Keratinocyte (primary cell): Measurements from ENCODE around the gene ROR2. TPM values are rescaled to one million over a fixed set of nuclear protein-coding genes. Genes with fewer than 3 reads are reported as not detected.
A peak's percentile ranks its signal among the peaks of the same experiment; 100 is the strongest.
"Not testable (repeated sequence)": the region's sequence is repeated elsewhere in the genome, so short reads cannot be mapped to it uniquely, and the experiment has no call there.

Experiments
- DNase-seq: peaks from one replicate; pipeline ENCODE4 v3.0.0-alpha.2; 2011; ENCODE audit warnings: low read depth, missing footprints, low spot score
- FAIRE-seq: peaks from 2 replicates; lab custom pipeline; 2011; peaks lifted over from hg19 to GRCh38; lab: Jason Lieb, UNC
- H2AFZ ChIP-seq: 2 replicates; pipeline ENCODE4 v1.6.0; 2012; ENCODE audit warnings: low read length, control low read depth, inconsistent platforms; ENCODE audit not compliant: control insufficient read depth
- H3K27ac ChIP-seq: 2 replicates; pipeline ENCODE4 v1.5.1; 2011; ENCODE audit warnings: low read length; ENCODE audit not compliant: control insufficient read depth, insufficient read depth
- H3K27me3 ChIP-seq: 3 replicates; pipeline ENCODE4 v1.6.0; 2011; ENCODE audit warnings: low read length; ENCODE audit not compliant: control insufficient read depth, insufficient read depth; ENCODE audit errors: extremely low read depth
- H3K36me3 ChIP-seq, 2 experiments: 2 replicates in 1 of 2; 3 replicates in 1 of 2; pipeline ENCODE4 v1.5.1; 2011; ENCODE audit warnings: low read length in 2 of 2, mild to moderate bottlenecking in 1 of 2; ENCODE audit not compliant: control insufficient read depth in 2 of 2, insufficient read depth in 2 of 2; ENCODE audit errors: extremely low read depth in 1 of 2
- H3K4me1 ChIP-seq: 3 replicates; pipeline ENCODE4 v1.5.1; 2011; ENCODE audit warnings: low read length; ENCODE audit not compliant: control insufficient read depth, insufficient read depth; ENCODE audit errors: extremely low read depth
- H3K4me2 ChIP-seq: 3 replicates; pipeline ENCODE4 v1.6.0; 2011; ENCODE audit warnings: low read depth, low read length; ENCODE audit not compliant: control insufficient read depth, insufficient read depth; ENCODE audit errors: extremely low read depth
- H3K4me3 ChIP-seq, 3 experiments: fragments of 200-600 bp in 1 of 3; sonication (generic) in 1 of 3; 2 replicates in 2 of 3; 3 replicates in 1 of 3; pipeline ENCODE4 v1.5.1; 2011 to 2016; ENCODE audit warnings: low read length in 3 of 3, mild to moderate bottlenecking in 3 of 3, control low read depth in 2 of 3, inconsistent platforms in 1 of 3, low read depth in 1 of 3, mixed read lengths in 1 of 3, mixed run types in 1 of 3, moderate library complexity in 1 of 3; ENCODE audit not compliant: control insufficient read depth in 2 of 3, insufficient read depth in 2 of 3; ENCODE audit errors: extremely low read depth in 1 of 3
- H3K79me2 ChIP-seq: 2 replicates; pipeline ENCODE4 v1.6.0; 2012; ENCODE audit warnings: low read length; ENCODE audit not compliant: control insufficient read depth, insufficient read depth
- H3K9ac ChIP-seq: 3 replicates; pipeline ENCODE4 v1.6.0; 2011; ENCODE audit warnings: low read length; ENCODE audit not compliant: control insufficient read depth, insufficient read depth; ENCODE audit errors: extremely low read depth
- H3K9me1 ChIP-seq: 3 replicates; pipeline ENCODE4 v1.6.0; 2011; ENCODE audit warnings: low read length; ENCODE audit not compliant: control insufficient read depth, insufficient read depth; ENCODE audit errors: extremely low read depth
- H3K9me3 ChIP-seq: 2 replicates; pipeline ENCODE4 v1.5.1; 2012; ENCODE audit warnings: low read depth, low read length; ENCODE audit not compliant: control insufficient read depth
- H4K20me1 ChIP-seq: 3 replicates; pipeline ENCODE4 v1.6.0; 2011; ENCODE audit warnings: low read length; ENCODE audit not compliant: control insufficient read depth, insufficient read depth; ENCODE audit errors: extremely low read depth
- EZH2 ChIP-seq: IDR thresholded peaks from one replicate; pipeline ENCODE4 v1.6.1; 2012; ENCODE audit warnings: inconsistent platforms, mild to moderate bottlenecking, low read length, moderate library complexity
- dilution Hi-C: fragments of 300-500 bp; cut with MboI; formaldehyde crosslinking; loops from one replicate; pipeline ENCODE4 v1.7.0; 2020; ENCODE audit warnings: low sequenced_read_pairs; ENCODE audit not compliant: extremely low pct_ligation_motif_present
- polyA plus RNA-seq, 5 experiments: library from polyadenylated mRNA; depleted of rRNA in 3 of 5; stranded (reverse) in 3 of 5; stranded (forward) in 1 of 5; unstranded in 1 of 5; fragments of >200 nt; gene quantifications; 1 replicate in 1 of 5; 2 replicates in 3 of 5; 3 replicates in 1 of 5; pipeline versions ENCODE4 v1.2.1 to v1.2.3, GENCODE V29; 2011 to 2012; ENCODE audit warnings: missing spikeins in 2 of 5, low read depth in 1 of 5, low replicate concordance in 1 of 5
- TF ChIP-seq, protein P1 (sequence below), 3 experiments: IDR thresholded peaks in 1 of 3; conservative IDR thresholded peaks in 1 of 3; optimal IDR thresholded peaks in 1 of 3; 2 replicates in 2 of 3; 3 replicates in 1 of 3; pipeline versions ENCODE3 to v1.5.1; 2011; ENCODE audit warnings: low read length in 3 of 3, mild to moderate bottlenecking in 3 of 3, moderate library complexity in 2 of 3, control low read depth in 1 of 3, inconsistent platforms in 1 of 3; ENCODE audit not compliant: insufficient read depth in 2 of 3; ENCODE audit errors: extremely low read depth in 1 of 3

Gene ROR2
- polyA plus RNA-seq, 1 donor (not counting 4 experiments of a cell fraction or from before 2014, with no cell fraction given), result 0.22 TPM

DNA sequence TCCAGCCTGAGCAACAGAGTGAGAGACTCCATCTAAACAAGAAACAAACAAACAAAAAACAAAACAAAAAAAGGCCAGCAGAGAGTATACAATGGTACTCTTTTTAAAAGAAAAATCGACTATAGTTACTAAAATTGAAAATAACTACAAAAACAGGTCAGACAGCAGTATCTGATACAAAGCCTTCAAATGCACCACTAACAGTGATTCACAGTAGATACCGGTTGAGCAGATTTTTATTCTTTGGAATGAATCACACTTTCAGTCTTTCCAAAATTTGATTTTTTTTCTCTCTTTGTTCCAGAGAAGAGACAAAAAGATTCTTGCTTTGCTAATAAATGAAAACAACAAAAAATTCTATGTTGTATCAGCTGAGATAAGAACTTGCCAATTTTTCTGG, 36.9 kb downstream of the ROR2 start:
- dilution Hi-C loops, result loop anchor here (5.0 kb wide), 1 partner anchor 49 kb away; no protein-coding TSS in a partner anchor
- TF ChIP-seq, protein P1, sequence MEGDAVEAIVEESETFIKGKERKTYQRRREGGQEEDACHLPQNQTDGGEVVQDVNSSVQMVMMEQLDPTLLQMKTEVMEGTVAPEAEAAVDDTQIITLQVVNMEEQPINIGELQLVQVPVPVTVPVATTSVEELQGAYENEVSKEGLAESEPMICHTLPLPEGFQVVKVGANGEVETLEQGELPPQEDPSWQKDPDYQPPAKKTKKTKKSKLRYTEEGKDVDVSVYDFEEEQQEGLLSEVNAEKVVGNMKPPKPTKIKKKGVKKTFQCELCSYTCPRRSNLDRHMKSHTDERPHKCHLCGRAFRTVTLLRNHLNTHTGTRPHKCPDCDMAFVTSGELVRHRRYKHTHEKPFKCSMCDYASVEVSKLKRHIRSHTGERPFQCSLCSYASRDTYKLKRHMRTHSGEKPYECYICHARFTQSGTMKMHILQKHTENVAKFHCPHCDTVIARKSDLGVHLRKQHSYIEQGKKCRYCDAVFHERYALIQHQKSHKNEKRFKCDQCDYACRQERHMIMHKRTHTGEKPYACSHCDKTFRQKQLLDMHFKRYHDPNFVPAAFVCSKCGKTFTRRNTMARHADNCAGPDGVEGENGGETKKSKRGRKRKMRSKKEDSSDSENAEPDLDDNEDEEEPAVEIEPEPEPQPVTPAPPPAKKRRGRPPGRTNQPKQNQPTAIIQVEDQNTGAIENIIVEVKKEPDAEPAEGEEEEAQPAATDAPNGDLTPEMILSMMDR (optimal IDR thresholded peaks at IDR 0.05 in 1 of 3, IDR thresholded peaks at IDR 0.05 in 1 of 3, conservative IDR thresholded peaks at IDR 0.05 in 1 of 3; ENCODE audit: extremely low read depth in 1 of 3, insufficient read depth in 2 of 3, low read length in 3 of 3), result no peak
- no peak for TF ChIP-seq EZH2

DNA sequence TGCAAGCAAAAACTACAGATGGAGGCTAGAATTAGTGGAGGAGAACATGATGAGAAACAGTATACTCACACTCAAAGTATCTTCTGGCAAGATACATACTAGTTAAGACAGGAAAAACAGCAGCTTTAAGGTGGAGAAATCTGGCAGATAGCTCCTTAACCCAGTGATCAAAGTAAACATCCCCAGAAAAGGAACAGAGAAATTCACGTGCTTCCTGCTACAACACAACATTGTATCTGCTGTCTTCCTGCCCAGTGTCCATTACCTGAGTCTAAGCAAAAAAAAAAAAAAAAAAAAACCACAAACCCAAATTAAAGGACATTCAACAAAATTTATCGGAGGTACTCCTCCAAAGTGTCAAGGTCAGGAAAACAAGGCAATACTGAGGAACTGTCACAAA, 38.4 kb downstream of the ROR2 start:
- Histone ChIP-seq H3K9me1 (no peaks in the 10 kb centered on the region), H3K79me2 (no peaks in the 10 kb centered on the region), H3K4me2 (no peak overlapping the region), H3K27ac (no peak overlapping the region), H4K20me1 (no peaks in the 10 kb centered on the region), H3K4me1 (no peaks in the 10 kb centered on the region), H3K27me3 (no peaks in the 10 kb centered on the region), H3K9me3 (no peaks in the 10 kb centered on the region), H2AFZ (no peak overlapping the region), H3K4me3 (no peak overlapping the region), H3K36me3 (no peaks in the 10 kb centered on the region), H3K9ac (no peak overlapping the region)
- FAIRE-seq (peak; percentile 51), DNase-seq (no peak)
- dilution Hi-C loops, result loop anchor here (5.0 kb wide), 1 partner anchor 51 kb away; no protein-coding TSS in a partner anchor
- TF ChIP-seq EZH2, result no peak
- TF ChIP-seq, protein P1 (optimal IDR thresholded peaks at IDR 0.05 in 1 of 3, IDR thresholded peaks at IDR 0.05 in 1 of 3, conservative IDR thresholded peaks at IDR 0.05 in 1 of 3; ENCODE audit: extremely low read depth in 1 of 3, insufficient read depth in 2 of 3, low read length in 3 of 3), result no peak

More for the DNA sequence above, 36.9 kb downstream of the ROR2 start:
- H4K20me1 ChIP-seq, result no peaks in the 10 kb centered on the region
- H3K27me3 ChIP-seq, result peaks cover 3% of the 10 kb centered on the region
- H3K4me2 ChIP-seq, result no peak overlapping the region
- FAIRE-seq (no peak), DNase-seq (no peak)
- H3K9me3 ChIP-seq, result no peaks in the 10 kb centered on the region
- H3K4me3 ChIP-seq, result no peak overlapping the region
- no peak overlapping the region for H3K9ac ChIP-seq
- no peaks in the 10 kb centered on the region for H3K4me1 ChIP-seq
- H3K36me3 ChIP-seq, result no peaks in the 10 kb centered on the region
- H3K79me2 ChIP-seq, result no peaks in the 10 kb centered on the region
- H2AFZ ChIP-seq, result no peak overlapping the region
- no peak overlapping the region for H3K27ac ChIP-seq
- no peaks in the 10 kb centered on the region for H3K9me1 ChIP-seq

DNA sequence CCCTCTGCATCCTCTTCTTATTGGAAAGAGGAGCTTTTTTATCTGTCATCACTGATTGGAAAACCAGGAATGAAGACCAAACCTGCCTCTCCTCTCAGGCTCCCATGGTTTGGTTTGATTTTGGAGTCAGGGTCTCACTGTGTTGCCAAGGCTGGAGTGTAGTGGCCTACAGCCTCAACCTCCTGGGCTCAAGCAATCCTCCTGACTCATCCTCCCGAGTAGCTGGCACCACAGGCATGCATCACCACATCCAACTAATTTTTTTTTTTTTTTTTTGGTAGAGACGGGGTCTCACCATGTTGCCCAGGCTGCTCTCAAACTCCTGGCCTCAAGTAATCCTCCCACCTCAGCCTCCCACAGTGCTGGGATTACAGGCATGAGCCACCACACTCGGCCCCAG, 40.8 kb downstream of the ROR2 start:
- FAIRE-seq, H3K27ac ChIP-seq, DNase-seq, H3K4me3 ChIP-seq, H3K9me3 ChIP-seq, H3K9ac ChIP-seq, H3K79me2 ChIP-seq, H3K4me1 ChIP-seq, H3K27me3 ChIP-seq, H3K9me1 ChIP-seq, H3K36me3 ChIP-seq, dilution Hi-C loops, H3K4me2 ChIP-seq, H2AFZ ChIP-seq, H4K20me1 ChIP-seq: not testable (repeated sequence)
